ENCODE results near the gene AGTRAP.

- TF ChIP-seq CTCF (IDR thresholded peaks at IDR 0.05; ENCODE audit: borderline replicate concordance, extremely low read depth, low read length, poor library complexity, severe bottlenecking) (no peak), EZH2 (IDR thresholded peaks at IDR 0.05; ENCODE audit: borderline replicate concordance, low read depth, low read length, severe bottlenecking) (no peak)
Measured at GRCh38 chr1:11761285-11761684, 25.3 kb downstream of the AGTRAP start.

All from DND-41 (cell line).